ENCODE results near the gene NT5M.

The NT5M gene

GRCh38 chr17:17343896-17344506 is 40.8 kb downstream of the NT5M start:
- no peak for DNase-seq (ENCODE audit: low read depth in 2 of 2)

- DNase-seq (ENCODE audit: low read depth in 2 of 2), result no peak
These were observed 41.5 kb downstream of the NT5M start for GRCh38 chr17:17344507-17345293.

GRCh38 chr17:17345294-17345597 is 42.1 kb downstream of the NT5M start:
- no peak for DNase-seq (ENCODE audit: low read depth in 2 of 2)

GRCh38 chr17:17345686-17346427 is 42.7 kb downstream of the NT5M start:
- no peak for DNase-seq (ENCODE audit: low read depth in 2 of 2)

GRCh38 chr17:17346428-17347233 is 43.5 kb downstream of the NT5M start:
- DNase-seq (ENCODE audit: low read depth in 2 of 2), result no peak

- no peak for DNase-seq (ENCODE audit: low read depth in 2 of 2)
These were observed 44.2 kb downstream of the NT5M start for GRCh38 chr17:17347234-17347955.

GRCh38 chr17:17347956-17348871 is 45.0 kb downstream of the NT5M start:
- no peak for DNase-seq (ENCODE audit: low read depth in 2 of 2)

- DNase-seq (ENCODE audit: low read depth in 2 of 2), result no peak
These were observed 45.9 kb downstream of the NT5M start for GRCh38 chr17:17348872-17349723.

- DNase-seq (ENCODE audit: low read depth in 2 of 2), result no peak
These were observed 46.5 kb downstream of the NT5M start for GRCh38 chr17:17349724-17350106.

- DNase-seq (ENCODE audit: low read depth in 2 of 2), result no peak
These were observed 47.5 kb downstream of the NT5M start for GRCh38 chr17:17350491-17351355.

- DNase-seq (ENCODE audit: low read depth in 2 of 2), result no peak
These were observed 48.3 kb downstream of the NT5M start for GRCh38 chr17:17351356-17351891.

GRCh38 chr17:17351901-17352781 is 49.0 kb downstream of the NT5M start:
- DNase-seq (ENCODE audit: low read depth in 2 of 2), result no peak

- DNase-seq (ENCODE audit: low read depth in 2 of 2), result no peak
These were observed 49.9 kb downstream of the NT5M start for GRCh38 chr17:17352836-17353624.

- DNase-seq (ENCODE audit: low read depth in 2 of 2), result no peak
These were observed 50.7 kb downstream of the NT5M start for GRCh38 chr17:17353625-17354484.

Data from stimulated activated CD4-positive, alpha-beta T cell treated with anti-CD3 and anti-CD28 coated beads, Interleukin-1b, Interleukin-23, amount 100 ng/mL, for 1 hour (primary cell).